Effector CD8-positive, alpha-beta T cell (primary cell): ENCODE data around the gene PAFAH2.

Experiments used
- DNase-seq: peaks from one replicate; lab custom pipeline; 2025; lab: John Stamatoyannopoulos, UW

The PAFAH2 gene

DNA sequence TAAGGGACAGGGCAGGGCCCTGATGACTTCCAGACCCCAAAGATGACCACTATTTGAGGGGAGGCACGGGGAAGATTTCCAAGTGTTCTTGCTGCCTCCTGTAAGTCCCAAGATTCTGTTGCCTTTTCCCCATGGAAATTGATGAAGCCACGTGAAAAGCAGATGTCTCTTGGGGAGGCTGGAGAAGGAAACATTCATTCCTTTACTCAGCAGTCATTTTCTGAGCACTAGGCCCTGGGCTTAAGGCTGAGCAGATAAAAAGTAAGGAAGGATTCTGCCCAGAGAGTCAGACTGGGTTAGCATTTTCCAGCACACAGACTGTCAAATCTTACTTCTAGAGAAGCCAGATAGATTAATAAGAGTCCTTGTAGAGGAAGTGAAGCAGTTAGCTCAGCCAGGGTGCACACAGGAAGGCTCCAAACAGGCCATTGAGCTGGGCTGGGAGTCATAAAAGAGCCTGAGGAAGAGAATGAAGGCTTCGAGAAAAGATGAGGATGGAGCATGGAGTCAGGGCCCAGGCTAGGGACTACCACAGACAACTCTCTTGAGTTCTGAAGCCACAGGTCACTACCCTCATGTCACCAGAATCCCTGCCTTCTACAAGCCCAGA lies 33.9 kb upstream of the PAFAH2 start:
- no peak for DNase-seq

DNA sequence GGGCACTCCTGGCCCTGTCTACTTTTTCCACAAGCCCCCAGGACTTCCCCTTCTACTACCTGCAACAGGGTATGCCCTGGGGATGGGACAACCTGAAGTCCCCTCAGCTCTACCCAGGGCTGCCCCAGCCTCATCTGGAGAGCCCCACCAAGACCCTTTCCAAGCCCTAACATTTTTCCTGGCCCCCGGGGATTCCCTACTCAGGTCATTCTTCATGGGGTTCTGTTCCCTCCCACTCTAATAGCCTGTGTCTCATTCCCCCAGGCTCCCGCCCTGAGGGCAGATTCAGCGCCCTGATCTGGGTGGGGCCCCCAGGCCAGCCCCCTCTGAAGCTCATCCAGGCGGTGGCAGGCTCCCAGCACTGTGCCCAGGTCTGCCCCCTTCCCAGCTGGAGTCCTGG lies 33.3 kb upstream of the PAFAH2 start:
- no peak for DNase-seq

GRCh38 chr1:26029864-26030481 lies 32.1 kb upstream of the PAFAH2 start:
- no peak for DNase-seq

GRCh38 chr1:26029054-26029863 lies 31.4 kb upstream of the PAFAH2 start:
- DNase-seq, result no peak

DNA sequence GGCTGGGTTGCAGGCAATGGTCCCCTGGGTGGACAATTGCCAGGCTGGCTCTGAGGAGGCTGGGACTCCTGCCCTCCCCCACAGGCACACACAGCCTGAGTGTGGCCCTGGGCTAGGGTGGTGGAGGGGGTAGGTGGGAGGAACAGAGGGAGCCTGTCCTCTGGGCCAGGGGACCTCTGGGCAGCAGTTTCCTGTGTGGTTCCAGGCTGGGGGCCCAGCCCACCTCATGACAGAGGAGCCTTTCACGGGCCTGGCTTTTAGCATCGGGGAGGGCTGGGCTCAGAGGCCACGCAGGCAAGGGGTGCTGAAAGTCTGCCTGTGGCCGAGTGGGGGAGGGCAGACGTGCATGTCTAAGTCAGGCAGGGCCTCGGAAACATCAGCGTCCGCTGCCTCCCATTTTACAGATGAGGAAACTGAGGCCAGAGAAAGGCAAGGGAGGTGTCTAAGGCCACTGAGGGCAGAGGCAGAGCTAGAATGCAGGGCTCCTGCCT lies 30.7 kb upstream of the PAFAH2 start:
- no peak for DNase-seq

GRCh38 chr1:26027716-26028489 lies 30.0 kb upstream of the PAFAH2 start:
- DNase-seq, result no peak

DNA sequence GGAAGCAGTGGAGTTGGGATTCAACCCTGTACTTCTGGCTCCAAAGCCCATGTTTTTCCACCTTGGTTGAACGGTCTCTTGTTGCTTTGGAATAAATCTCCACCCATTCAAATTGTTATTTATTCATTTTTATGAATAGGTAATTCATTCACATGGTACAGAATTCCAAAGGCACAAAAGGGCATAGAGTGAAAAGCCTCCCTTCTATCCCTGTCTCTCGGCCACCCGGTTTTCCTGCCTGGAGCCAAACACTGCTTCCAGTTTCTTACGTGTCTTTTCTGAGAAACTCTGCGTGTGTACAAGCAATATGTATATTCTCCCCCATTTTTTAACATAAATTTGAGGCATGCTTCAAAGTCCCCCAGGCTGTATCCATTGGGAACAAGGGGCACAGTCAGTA lies 27.7 kb upstream of the PAFAH2 start:
- no peak for DNase-seq

- DNase-seq, result no peak
Measured at GRCh38 chr1:26025060-26025459, 27.2 kb upstream of the PAFAH2 start.

- no peak for DNase-seq
Measured at GRCh38 chr1:26023826-26024225, 26.0 kb upstream of the PAFAH2 start.

DNA sequence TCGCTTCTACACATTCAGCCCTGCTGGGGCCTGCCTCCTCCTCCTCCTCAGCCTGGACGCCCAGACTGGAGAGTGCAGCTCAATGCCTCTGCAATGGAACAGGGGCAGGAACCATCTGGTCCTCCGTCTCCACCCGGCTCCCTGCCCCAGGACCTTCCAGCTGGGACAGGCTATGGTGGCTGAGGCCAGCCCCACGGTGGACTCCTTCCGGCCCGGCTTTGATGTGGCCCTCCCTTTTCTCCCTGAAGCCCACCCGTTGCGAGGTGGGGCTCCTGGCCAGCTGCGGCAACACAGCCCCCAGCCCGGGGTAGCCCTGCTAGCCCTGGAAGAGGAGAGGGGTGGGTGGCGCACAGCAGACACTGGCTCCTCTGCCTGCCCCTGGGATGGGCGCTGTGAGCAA lies 25.1 kb upstream of the PAFAH2 start:
- no peak for DNase-seq

- no peak for DNase-seq
Measured at GRCh38 chr1:26022404-26022779, 24.5 kb upstream of the PAFAH2 start.

GRCh38 chr1:26021647-26022403 lies 24.0 kb upstream of the PAFAH2 start, which contains the start of gene EXTL1:
Gene EXTL1, plus strand, starts transcription at chr1:26021775. Its CDS starts 872 bp downstream, at chr1:26022647.
- DNase-seq, result no peak

- no peak for DNase-seq
Measured at GRCh38 chr1:26020941-26021646, 23.2 kb upstream of the PAFAH2 start.

- no peak for DNase-seq
Measured at GRCh38 chr1:26020330-26020768, 22.5 kb upstream of the PAFAH2 start.

DNA sequence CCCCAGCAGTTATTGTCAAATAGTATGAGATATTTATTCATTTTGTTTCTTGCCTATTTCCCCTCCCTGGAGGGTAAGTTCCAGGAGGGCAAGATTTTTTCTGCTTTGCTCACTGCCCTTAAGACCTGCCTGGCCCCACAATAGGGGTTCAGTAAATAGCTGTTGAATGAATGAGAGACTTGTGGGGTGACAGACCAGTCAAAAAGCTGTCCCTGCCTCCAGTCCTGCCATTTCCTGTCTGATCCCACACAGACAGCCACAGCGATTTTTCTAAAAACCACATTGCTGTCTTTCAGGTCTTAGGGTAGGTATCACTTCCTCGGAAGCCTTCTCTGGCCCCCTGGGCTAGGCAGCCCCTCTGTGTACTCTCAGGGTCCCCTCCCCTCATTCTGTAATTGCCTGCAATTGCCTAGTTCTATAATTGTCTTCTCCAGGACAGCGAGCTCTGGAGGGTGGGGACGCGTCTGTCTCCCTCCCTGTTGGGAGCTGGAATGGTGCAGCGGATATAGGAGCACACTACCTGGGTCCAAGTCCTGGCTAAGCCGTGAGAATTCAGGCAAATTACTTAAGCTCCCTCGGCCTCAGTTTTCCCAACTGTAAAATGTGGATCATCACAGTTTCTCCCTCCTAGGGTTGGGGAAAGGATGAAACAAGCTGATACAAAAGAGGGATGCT lies 21.9 kb upstream of the PAFAH2 start:
- DNase-seq, result no peak

DNA sequence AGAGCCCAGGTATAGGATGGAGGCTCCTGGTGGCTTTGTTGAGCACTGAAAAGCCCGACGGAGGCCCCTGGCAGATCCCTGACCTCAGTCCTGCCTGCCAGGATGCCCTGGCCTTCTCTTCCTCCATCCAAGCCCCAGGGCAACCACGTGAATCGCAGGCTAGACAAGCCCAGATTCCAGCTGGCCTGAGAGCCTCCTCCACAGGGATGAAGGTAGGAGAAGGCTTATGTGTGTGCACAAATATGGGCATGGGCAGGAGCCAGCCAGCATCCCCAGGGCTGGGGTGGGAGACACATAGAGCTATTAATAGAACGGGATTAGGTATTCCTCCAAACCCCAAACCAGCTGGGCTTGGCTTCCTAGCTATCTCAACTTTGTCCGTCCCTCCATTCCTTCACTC lies 19.7 kb upstream of the PAFAH2 start:
- DNase-seq, result no peak

DNA sequence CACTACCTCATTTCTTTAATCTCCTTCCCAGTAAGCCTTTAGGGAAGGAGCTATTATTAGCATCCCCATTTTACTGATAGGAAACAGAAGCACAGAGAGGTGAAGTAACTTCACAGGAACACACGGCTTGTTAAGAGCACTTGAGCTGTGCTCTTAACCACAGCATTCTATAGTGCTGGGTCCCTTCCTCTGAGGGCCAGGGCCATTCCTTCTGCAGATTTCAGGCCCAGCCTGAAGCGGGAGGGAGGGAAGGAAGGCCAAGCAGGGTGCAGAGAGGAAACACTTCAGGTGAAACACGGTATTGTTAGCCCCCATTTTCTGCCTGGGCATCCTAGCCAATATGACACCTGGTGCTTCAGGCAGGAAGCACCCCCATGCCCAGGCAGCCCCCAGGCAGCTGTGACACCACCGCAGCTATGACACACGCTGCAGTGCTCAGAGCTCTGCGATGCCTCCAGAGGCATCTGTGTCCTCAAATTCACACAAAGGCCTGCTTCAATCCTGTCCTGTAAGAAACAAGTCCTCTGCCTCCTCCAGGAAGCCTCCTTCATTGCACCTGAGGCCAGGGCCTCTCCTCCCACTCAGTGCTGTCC lies 19.2 kb upstream of the PAFAH2 start:
- no peak for DNase-seq

DNA sequence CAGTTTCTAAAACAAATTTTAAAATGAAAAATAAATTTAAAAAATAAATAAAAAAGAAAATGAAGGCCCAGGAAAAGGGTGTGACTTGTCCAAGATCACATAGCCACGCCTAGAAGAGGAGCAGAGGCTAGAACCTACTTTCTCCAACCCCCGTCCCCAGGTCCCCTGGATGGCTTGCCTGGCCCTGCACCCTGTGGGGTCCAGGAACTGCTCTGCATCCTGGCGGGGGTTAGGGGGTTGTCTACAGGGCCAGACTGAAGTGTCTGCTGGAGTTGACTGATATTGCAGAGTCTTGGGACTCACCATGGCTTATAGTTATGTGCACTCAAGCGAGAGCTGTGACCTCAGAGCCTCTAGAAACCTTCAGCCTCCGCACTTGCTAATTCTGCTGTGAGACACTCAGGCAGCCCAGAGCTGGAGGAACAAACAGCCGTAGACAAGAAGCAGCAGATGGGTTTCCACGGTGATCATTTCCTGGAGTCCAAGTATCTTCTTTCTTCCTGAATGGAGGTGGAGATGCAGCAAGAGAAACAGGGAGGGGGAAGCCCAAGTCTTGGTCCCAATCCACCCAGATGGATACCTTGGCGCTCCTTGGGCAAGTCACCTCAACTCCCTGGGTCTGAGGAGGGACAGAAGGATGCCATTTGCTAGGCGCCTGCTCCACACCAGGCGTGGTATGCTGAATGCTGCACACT lies 18.5 kb upstream of the PAFAH2 start:
- DNase-seq, result no peak

GRCh38 chr1:26015358-26015757 lies 17.5 kb upstream of the PAFAH2 start:
- DNase-seq, result no peak
